Fibroblast of the aortic adventitia (primary cell): Measurements from ENCODE around the gene DNASE1L1. TPM values are rescaled to one million over a fixed set of nuclear protein-coding genes. Genes with fewer than 3 reads are reported as not detected.

Experiments used
- DNase-seq: peaks from one replicate; pipeline ENCODE4 v3.0.0-alpha.2; 2010; ENCODE audit warnings: low read depth
- H3K4me3 ChIP-seq: 2 replicates; pipeline ENCODE4 v1.5.1; 2011; ENCODE audit warnings: low read depth, mild to moderate bottlenecking, control low read depth, low read length, moderate library complexity
- CTCF ChIP-seq: IDR thresholded peaks from 2 replicates; pipeline ENCODE4 v1.5.1; 2011; ENCODE audit warnings: mild to moderate bottlenecking, low read length, control low read depth, inconsistent platforms; ENCODE audit not compliant: insufficient read depth
- total RNA-seq: library from RNA; depleted of rRNA; stranded (reverse); fragments of >200 nt; gene quantifications from 2 replicates; pipeline ENCODE4 v1.2.3, GENCODE V29; 2012; ENCODE audit warnings: low replicate concordance

The DNASE1L1 gene
- total RNA-seq, result 15.8 and 31.0 TPM in 2 replicates

- TF ChIP-seq CTCF, result no peak
- peak within 1 kb of the TSS; percentile 63 for H3K4me3 ChIP-seq
- peak; percentile 78 for DNase-seq
Measured at GRCh38 chrX:154409222-154409871, at the start of gene DNASE1L1. TSS of gene DNASE1L1 (minus strand) at chrX:154409254. CDS start at chrX:154405568, 3,686 bp downstream.

GRCh38 chrX:154458116-154458953 lies 49.3 kb upstream of the DNASE1L1 start, which contains the start of gene PLXNA3:
TSS of gene PLXNA3 (plus strand) at chrX:154458281. CDS start at chrX:154460184, 1,903 bp downstream.
- no peak for TF ChIP-seq CTCF
- H3K4me3 ChIP-seq, result peak within 1 kb of the TSS; percentile 75
- no peak for DNase-seq

GRCh38 chrX:154457491-154458115 lies 48.5 kb upstream of the DNASE1L1 start:
- no peak for TF ChIP-seq CTCF
- H3K4me3 ChIP-seq, result peak overlapping the region; percentile 58
- no peak for DNase-seq

GRCh38 chrX:154452823-154453222 lies 43.8 kb upstream of the DNASE1L1 start:
- no peak for DNase-seq
- H3K4me3 ChIP-seq, result no peak overlapping the region
- no peak for TF ChIP-seq CTCF

GRCh38 chrX:154450312-154450711 lies 41.3 kb upstream of the DNASE1L1 start:
- TF ChIP-seq CTCF, result no peak
- no peak overlapping the region for H3K4me3 ChIP-seq
- no peak for DNase-seq

- H3K4me3 ChIP-seq, result no peak overlapping the region
- TF ChIP-seq CTCF, result no peak
- DNase-seq, result no peak
Measured at GRCh38 chrX:154449618-154450017, 40.6 kb upstream of the DNASE1L1 start.
